Activated CD8-positive, alpha-beta memory T cell treated with anti-CD3 and anti-CD28 coated beads for 24 hours (primary cell): ENCODE measurements around the gene TRABD2B.

Source experiments
- DNase-seq: peaks from one replicate; pipeline ENCODE4 v3.0.0-alpha.2; 2020

Gene TRABD2B

DNA sequence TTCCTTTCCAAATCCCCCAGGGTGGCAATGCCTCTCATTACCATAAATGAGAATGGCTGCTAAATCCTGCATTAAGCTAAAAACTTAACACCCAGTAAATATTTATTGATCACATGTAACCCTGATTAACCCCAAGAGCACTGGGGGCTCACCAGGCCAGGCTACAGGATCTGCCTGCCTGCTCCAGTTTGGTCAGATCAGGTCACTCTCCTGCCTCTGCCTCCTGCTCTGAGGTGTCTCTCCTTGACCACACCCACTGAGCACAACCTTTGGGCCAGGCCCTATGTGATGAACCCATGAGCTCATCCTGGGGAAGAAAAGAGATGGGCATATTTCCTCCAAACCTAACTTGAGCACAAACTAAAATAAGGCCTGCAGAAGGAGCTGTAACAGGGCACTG lies 93.5 kb downstream of the TRABD2B start:
- no peak for DNase-seq

DNA sequence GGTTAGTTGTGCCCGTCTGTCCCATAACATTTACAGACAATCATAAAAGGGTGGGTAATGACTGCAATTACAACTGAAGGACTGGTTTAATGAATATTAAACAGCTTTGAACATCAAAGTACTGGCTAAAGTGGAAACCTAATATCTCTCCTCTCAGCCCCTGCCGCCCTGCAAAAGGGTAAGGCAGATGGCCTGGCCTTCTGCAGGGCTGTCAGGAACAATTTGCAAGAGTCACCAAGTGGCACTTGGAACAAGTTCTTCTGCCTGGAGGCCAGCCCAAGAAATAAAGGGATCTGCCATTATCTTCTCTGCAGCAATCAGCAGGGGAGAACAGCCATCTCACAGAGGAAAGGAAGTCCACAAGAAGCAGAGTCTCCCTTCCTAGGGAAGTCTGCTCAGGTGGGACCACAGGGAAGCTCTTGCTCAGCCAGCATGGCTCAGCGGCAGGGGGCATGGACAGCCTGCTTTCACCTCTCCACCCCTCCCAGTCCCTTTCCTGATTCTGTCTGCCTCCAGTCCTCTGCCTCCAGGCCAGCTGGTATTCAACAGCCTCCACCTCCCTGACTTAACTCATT lies 96.1 kb downstream of the TRABD2B start:
- no peak for DNase-seq

DNA sequence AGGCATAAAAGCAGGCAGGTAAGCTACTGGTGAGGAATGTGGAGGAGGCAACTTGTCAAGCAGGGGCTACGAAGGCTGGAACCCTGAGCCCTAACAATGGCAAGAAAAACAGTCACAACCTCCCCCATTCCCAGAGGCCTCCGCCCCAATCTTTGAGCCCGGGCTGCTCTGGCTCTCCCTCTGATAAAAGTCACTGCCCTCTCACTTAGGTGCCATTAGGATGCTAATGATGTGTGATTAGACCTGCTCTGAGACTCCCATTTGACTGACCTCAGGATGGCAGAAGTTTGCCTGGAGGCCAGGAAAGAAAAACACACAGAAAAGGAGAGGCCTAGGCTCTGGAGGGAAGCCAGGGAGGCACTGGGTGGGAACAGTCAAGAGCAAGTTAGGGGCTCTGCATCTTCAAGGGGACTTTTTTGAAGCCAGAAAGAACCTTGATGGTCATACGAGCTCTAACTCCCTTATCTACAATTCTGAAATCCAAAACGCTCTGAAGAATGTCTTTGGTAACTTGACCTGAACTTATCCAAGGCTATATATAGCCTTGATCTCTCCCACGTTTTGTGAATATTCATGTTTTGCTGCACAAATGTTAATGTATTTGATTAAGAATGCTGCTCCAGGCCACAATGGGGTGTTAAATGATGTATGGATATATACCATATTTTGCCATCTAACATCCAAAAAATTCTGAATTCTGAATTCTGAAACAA lies 98.9 kb downstream of the TRABD2B start:
- no peak for DNase-seq

DNA sequence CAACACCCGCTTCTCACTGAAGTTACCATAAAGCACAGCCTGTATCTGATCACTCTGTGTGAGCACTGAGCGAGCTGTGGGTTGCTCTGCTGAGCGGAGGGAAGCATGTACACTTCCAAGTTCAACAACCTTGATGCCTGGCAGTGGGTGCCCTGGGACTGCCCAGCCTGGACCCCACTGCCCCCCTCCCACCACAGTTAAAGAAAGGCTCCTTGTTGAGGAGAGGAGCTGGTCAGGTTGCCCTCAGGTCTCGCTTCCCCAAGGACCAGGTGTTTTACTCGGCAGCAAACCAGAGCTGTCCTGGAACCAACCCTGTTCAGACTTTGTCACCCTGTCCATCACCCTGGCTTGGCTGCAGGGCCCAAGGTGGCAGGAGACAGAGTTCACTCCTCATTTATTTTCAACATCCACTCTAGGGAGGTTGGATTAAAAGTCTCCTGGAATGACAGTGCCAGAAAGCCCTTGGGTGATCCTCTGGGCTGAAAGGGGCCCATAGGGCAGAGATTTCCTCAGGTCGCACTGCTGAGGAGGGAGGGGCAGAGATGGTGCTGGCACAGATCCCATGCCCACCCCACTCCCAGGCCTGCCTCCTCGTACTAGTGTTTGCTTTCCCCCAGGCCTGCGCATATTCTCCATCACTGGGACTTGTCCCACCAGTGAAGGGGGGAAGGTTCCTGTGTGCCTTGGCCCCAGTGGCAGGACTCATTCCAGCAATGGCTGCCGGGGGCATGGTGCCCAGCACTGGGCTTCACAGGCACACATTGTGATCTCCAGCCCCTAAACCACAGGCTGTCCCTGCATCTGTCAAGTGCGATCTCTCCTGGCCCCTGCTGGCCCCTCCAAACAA lies 101.7 kb downstream of the TRABD2B start:
- no peak for DNase-seq

DNA sequence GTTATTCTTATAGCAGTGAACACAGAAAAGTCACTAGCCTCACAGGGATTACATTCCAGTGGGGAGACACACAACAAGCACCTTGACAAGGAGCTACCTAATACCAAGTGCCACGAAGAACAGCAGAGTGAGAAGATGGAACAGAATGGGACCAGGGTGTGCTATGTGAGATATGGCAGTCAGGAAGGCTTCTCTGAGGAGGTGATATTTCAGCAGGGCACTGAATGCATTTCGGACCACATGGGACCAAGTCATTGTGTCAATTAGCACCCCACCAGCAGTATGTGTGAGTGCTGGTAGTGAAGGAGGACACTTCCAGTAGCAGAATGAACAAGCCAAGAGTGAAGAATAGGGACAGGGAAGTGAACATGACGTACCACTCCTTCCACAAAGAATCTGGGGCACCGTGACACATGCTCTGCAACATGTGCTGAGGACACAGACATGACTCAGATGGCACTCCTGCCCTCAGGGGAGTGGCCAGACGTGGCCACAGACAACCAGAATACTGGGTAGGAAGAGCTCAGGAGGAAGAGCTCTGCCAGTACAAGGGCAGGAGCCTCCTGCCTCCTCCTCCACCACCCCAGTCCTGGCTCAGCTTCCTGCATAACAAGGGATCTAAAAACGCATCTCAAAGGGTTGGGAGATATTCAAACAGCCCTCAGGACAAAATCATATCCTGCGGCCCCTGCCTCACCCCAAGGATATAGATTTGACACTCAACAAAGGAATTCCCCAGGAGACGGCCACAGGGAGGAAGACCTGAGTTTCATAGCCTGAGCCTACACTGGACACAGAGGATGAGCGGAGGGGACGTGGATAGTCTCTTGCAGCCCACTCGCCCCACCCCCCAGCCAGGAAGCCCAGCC lies 102.5 kb downstream of the TRABD2B start:
- no peak for DNase-seq

DNA sequence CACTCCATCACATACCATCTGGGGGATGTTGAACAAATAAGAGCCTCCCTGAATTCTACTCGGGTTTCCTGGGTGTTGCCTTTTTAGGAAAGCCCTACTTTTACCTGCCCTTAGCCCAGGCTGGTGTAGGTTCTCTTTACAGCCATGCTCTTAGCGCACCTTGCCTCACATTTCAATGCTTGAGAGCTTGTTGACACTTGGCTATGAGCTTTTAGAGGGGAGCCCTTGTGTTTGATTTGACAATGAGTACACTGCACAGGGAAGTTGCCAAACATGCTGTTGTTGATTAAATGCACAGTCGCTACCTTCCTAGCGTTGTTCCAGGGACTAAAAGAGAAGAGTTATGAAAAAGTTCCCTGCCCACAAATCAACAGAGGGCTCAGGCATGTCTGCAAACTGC lies 103.8 kb downstream of the TRABD2B start:
- no peak for DNase-seq

DNA sequence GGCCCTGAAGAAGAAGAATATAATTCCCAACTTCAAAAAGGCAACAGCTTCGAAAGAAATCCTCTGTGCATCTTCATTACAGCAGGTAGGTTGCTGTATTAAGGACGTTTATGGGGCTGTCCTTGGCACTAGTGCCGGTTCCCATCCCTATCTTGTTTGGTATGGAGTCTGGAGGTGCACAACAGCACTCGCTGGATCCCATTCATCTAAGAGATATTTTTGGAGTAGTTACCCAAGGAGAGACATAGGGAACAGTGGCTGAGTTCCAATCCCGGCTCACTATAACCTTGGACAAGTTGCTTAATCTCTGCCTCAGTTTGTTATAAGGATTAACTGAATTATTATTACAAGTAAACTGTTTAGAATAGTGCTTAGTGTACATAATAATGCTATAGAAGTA lies 106.4 kb downstream of the TRABD2B start:
- no peak for DNase-seq

DNA sequence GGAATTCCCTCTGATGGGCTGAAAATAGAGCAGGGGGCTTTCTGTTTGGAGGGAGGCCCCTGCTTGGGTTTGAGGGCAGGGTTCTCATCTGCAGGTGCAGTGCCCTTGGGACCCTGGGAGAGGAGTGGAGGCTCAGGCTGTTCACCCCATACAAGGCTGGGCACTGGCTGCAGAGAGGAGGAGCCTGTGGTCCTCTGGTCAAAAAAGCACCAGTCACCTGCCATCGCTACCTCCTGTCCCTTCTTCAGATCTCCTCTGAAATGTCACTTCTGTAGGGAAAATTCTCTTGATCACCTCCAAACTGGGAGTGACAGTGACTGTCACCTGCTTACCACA lies 108.9 kb downstream of the TRABD2B start:
- no peak for DNase-seq

DNA sequence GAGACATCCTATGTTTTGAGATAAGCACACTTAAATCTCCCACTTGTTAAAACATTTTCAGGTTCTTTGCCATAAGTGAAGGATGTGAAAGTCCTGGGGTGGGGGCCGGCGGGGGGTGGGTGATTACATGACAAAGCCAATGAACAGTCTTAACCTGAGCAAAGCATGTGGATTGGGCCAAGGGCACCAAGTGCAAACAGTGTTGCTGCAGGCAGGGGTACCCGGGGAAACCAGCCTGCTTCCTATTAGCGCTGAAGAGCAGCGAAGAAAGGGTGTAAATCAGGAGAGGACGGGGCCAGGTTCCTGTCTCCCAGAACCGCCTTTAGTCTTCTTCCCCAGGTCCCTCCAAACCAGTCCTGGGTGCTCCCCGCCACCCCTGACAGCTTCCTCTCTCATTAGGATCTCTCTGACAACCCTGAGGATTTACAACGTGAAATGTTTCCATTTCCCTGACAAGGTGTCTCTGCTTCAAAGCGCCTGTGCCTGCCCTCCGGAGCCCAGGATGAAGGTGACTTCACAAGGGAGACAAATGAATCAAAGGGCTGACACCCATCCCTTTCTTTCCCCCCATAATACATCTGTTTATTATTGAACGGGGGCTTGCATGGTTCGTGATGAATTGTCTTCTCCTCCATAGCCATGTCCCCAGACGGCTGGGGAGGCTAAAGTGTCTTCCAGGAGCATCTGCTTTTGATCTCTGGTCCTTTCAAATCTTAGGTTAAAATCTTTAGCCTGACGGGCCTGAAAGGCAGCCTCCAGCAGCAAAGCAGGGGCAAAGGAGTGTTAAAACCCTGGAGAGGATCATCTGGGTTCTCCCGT lies 109.5 kb downstream of the TRABD2B start:
- no peak for DNase-seq

DNA sequence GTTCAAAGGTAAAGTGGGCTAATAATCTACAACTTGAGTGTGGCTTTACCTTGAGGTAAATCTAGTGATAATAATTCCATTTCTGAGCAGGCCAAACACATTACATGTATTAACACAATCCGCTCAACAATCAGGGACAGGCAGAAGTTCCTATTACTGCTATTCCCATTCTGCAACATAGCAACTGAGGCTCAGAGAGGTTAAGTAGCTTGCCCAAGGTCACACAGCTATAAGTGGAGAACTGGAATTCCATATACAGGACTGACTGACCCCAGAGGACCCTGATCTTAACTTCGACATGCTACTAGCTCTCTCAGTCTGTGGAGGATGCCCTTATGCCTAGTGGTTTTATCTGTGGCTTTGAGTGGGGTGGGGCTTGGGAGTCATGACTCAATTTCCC lies 110.1 kb downstream of the TRABD2B start:
- DNase-seq = no peak

DNA sequence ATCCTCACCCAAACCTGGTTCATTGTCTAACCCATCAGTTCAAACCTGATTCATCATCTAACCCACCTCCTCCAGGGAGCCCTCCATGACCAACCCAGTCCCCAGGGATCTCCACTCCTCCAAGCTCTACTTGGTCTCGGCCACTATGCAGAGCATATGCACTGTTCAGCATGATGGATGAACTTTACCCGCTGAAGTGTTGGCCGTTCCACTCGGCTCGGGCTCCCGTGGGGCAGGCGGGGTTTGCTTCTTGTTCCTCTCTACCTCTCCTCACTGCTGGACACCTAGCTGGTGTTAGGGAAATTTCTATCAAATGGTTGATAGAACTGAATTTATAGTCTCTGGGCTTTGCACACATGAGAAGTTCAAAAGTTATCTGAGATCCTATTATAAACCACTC lies 111.0 kb downstream of the TRABD2B start:
- DNase-seq = no peak

DNA sequence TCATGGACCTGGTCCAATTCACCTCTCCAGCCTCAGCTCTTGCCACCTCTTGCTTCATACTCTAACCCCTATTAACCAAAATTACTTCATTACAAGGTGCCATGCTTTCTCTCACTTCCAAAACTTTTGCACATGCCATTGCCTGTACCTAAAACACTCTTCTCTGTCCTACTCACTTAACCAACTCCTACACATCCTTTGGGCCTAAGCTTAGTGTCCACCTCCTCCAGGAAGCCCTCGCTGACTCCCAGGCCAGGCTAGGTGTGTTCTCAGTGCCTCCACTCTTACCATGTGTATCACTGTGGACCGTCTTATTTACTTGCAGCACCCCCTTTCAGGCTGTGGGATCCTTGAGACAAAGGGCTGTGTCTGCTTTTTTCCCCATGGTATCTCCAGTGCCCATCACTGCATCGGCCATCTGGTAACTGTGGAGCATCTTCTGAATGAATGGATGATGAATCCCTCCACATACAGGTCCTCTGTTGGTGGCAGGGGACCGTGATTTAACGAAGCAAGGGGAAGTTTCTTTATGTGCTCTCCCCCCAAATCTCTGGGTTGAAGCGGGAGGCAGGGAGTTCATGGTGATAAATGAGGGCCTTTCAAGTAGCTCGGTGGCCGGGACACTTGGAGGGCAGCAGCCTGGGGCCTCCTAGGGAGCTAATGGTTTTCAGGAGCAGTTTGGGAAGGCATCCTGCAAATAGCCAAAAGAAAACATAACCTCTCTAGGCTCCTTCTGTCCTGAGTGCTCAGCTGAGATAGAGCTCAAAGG lies 111.9 kb downstream of the TRABD2B start:
- DNase-seq = no peak

DNA sequence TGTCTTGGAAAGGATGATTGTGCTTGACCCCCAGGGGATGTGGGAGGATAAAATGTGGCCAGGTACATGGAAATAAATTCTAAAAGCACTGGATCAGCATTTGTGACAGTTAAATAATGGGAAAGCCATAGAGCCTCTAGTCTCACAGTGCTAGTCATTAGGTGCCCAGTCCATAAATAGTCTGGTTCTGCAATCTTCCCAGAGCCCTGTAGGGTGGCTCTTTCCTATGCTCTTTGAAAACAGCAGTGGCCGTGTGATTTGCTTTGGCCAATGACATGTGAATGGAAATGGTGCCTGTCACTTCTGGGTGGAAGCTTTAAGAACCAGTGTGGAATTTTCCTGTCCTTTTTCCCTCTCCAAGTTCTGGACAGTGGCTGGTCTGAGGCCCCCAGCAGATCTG lies 113.2 kb downstream of the TRABD2B start:
- DNase-seq = no peak

DNA sequence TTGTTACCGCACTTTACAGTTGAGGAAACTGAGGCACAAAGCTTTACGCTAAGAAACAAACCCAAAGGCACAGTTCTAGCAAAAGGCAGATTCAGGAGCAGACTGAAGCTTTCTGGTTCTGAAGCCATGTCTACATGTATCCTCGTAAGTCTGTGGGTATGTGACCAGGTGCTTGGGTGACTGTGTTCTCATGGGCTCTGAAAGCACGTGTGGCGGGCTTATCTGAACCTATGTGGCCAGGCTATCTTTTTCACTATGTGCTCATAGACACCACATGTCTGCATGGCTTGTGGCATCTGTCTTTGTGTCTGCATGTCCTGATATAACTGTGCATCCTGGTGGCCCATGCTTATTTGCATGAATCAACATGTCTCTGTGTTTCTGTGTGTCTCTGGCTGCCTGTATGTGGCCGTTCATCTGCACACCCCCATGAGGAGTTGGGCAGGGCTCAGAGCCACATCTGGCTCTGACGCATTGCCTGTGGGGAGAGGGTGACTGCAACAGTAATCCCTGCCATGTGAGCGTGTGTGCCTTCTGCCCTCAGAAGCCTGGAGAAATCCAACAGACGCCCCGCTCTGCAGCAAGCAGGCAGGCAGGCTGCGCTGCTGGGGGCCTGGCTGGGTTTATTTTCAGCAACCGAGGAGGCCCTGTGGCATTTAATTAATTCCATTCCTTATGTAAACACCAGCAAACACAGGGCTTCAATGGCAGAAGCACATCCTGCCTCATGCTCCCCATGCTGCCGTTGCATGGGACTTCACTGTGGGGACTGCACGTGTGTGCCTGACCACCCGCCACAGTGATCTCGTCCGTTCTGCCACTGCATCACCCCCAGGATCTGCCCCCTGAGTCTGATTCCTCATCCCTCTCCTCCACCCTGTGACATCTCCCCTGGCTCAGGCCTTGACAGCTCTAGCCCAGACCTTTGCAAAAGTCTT lies 115.4 kb downstream of the TRABD2B start:
- no peak for DNase-seq

DNA sequence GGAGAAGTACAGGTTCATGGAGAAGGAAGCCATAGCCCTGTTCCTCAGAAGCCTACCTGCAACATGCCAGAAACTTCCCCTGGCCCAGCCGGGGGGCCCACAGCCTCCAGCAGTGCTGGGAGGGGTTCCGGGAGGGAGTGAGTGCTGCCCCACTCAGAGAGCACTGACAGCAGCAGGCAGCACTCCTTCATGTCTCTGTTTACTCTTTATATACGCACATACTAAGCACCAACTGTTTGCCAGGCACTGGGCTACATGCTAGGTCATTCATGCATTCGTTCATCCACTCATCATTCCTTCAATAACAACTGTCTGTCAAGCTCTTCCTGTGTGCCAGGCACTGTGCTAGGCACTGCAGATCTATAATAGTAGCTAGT lies 120.6 kb downstream of the TRABD2B start:
- DNase-seq = no peak

DNA sequence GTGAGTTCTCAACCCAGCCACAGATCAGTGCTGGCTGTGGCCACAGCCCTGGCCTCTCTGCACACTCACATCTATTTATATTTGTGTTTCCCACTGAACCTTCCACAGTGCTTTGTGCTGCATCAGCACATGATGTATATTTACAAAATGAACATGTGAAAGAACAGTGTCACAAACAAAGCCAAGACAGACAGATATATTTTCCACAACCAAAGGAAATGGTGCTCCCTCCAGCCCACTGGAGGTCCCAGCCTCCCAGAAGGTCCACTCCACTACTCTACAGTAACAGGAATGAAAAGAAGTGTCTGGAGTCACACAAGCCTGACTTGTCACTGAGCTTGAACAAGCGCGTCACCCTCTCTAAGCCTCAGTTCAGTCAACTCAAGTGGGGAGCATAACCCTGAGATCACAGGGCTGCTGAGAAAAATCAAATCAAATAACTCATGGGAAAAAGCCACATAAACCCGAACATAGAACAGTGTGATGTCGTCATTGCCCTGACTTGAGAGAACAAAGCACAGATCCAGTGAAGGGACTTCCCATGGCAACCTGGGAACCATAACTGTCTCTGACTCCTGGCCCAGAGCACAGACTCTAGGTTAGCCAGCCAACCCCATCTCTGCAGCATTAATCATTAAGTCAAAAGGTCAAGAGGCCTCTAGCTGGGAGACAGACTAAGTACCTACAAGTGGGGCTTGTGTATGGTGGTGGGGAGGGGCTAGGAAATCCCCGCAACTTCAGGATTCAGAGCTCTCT lies 121.2 kb downstream of the TRABD2B start:
- no peak for DNase-seq

DNA sequence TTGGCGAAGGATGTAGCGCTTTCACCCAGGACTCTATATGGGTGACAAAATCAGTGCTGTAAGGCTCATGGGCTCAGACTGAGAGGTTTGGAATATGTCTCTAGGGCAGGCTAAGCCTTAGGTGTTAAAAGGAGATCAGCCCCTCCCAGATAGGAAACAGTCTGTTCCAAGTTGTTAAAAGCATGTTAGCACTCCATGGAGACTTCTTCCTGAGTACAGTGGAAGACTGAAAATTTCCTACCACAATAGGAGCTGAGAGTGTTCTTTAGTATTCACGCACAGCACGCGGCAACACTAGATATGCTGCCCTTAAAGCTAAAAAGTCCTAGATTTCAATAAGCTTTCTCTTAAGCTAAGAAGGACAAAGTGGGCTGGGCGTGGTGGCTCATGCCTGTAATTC lies 122.1 kb downstream of the TRABD2B start:
- DNase-seq = no peak

DNA sequence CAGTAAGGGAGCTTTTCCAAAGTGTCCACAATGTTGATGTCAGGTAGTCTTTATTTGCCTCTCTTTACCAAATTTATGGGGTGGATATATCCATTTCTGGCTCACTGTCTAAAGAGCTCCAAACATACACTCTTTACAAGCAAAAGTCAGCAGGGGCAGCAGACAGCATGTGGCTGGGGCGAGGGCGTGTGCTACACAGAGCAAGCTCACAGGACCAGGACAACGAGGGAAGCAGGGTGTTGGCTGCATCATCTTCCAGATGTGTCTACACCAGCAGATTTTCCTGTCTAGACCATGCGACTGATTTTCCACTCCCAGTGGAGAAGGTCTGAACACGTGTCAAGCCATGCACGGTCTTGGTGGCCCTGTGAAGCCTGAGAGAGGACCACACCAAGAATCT lies 123.8 kb downstream of the TRABD2B start:
- DNase-seq = no peak

DNA sequence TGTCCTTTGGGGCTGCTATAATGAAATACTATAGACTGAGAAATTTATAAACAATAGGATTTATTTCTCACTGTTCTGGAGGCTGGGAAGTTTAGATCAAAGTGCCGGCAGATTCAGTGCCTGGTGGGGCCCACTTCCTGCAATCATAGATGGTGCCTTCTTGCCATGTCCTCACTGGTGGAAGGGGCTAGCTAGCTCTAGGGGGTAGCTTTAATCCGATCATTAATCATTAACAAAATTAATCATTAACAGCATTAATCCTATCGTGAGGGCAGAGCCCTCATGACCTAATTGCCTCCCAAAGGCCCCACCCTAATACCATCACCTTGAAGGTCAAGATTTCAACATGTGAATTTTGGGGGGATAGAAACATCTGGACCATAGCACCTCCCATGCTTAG lies 124.3 kb downstream of the TRABD2B start:
- no peak for DNase-seq
